ENCODE results near the gene ALOX12. TPM values are rescaled to one million over a fixed set of nuclear protein-coding genes. Genes with fewer than 3 reads are reported as not detected.

Gene ALOX12
- polyA plus RNA-seq, 1 of the 3 experiments (the other 2 are of a cell fraction) = not detected

DNA sequence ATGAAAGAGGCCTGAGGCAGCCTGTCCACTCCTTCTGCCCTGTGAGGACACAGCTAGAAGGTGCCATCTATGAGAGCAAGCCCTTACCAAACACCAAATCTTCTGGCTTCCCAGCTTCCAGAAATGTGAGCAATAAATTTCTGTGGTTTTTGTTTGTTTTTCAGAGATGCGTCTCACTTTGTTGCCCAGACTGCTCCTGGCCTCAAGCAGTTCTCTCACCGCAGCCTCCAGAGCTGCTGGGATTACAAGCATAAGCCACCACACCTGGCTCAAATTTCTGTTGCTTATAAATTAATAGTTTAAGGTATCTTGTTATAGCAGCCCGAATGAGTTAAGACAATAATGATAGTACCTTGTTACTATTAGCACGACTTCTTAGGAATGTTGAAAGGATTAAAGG lies 60.5 kb downstream of the ALOX12 start:
- Histone ChIP-seq H3K9ac (no peak overlapping the region), H3K4me3 (ENCODE audit: low read depth in 2 of 2, low read length in 1 of 2) (no peak overlapping the region), H3K4me1 (ENCODE audit: control insufficient read depth in 1 of 2, insufficient read depth in 2 of 2, low read depth in 1 of 2, low read length in 1 of 2) (no peaks in the 10 kb centered on the region), H3K9me3 (no peaks in the 10 kb centered on the region), H3K27ac (ENCODE audit: low read depth in 2 of 2, low read length in 1 of 2) (no peak overlapping the region), H3K4me2 (no peak overlapping the region), H3K27me3 (ENCODE audit: insufficient read depth) (peaks cover 37% of the 10 kb centered on the region), H3K9me2 (no peaks in the 10 kb centered on the region), H3K36me3 (replicated peaks in 1 of 2; ENCODE audit: control insufficient read depth in 1 of 2, insufficient read depth in 2 of 2, low read length in 1 of 2) (no peaks in the 10 kb centered on the region), H4K20me1 (ENCODE audit: insufficient read depth) (no peaks in the 10 kb centered on the region), H3K79me2 (ENCODE audit: insufficient read depth) (no peaks in the 10 kb centered on the region), H2AFZ (ENCODE audit: low read depth) (no peak overlapping the region), H3F3A (replicated peaks; ENCODE audit: insufficient read depth) (peaks cover 4% of the 10 kb centered on the region)
- no peak for DNase-seq
- TF ChIP-seq JUND (IDR thresholded peaks at IDR 0.05) (no peak), YY1 (IDR thresholded peaks at IDR 0.05; ENCODE audit: low read depth) (no peak), RFX5 (IDR thresholded peaks at IDR 0.05; ENCODE audit: low read length) (no peak), NRF1 (IDR thresholded peaks at IDR 0.05; ENCODE audit: low read depth, low read length) (no peak), FOXM1 (IDR thresholded peaks at IDR 0.05; ENCODE audit: low read depth) (no peak), TCF12 (IDR thresholded peaks at IDR 0.05) (no peak), GATA2 (CRISPR knock-in tag; IDR thresholded peaks at IDR 0.05) (no peak), GABPA (IDR thresholded peaks at IDR 0.05; ENCODE audit: low read depth) (no peak), FOSL2 (IDR thresholded peaks at IDR 0.05; ENCODE audit: borderline replicate concordance, low read depth) (no peak)
- TF ChIP-seq, protein P1, sequence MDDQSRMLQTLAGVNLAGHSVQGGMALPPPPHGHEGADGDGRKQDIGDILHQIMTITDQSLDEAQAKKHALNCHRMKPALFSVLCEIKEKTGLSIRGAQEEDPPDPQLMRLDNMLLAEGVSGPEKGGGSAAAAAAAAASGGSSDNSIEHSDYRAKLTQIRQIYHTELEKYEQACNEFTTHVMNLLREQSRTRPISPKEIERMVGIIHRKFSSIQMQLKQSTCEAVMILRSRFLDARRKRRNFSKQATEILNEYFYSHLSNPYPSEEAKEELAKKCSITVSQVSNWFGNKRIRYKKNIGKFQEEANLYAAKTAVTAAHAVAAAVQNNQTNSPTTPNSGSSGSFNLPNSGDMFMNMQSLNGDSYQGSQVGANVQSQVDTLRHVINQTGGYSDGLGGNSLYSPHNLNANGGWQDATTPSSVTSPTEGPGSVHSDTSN (IDR thresholded peaks at IDR 0.05) = no peak
- ChIA-PET CTCF (interaction anchor here (20.1 kb wide), 1 partner anchor 84 kb away, joined by 502 read pairs; no protein-coding TSS in a partner anchor), POLR2A (no interaction called here)
- WGBS (ENCODE audit: low lambda C conversion rate) = 33% methylated on average over 4 of the region's 4 CpGs

- H3K4me2 ChIP-seq = no peak overlapping the region
- DNase-seq = no peak
- CTCF ChIA-PET = interaction anchor here (1.2 to 20.1 kb wide), 2 partner anchors 9 to 81 kb away, joined by 5 to 502 read pairs; no protein-coding TSS in a partner anchor
Measured at GRCh38 chr17:7058831-7059447, 63.1 kb downstream of the ALOX12 start.

More at GRCh38 chr17:7058831-7059447, 63.1 kb downstream of the ALOX12 start:
- H3K9ac ChIP-seq = no peak overlapping the region
- no peaks in the 10 kb centered on the region for H3K9me3 ChIP-seq
- no peak overlapping the region for H3K4me3 ChIP-seq (ENCODE audit: low read depth in 2 of 2, low read length in 1 of 2)
- no peak overlapping the region for H3K27ac ChIP-seq (ENCODE audit: low read depth in 2 of 2, low read length in 1 of 2)
- H3K36me3 ChIP-seq (replicated peaks in 1 of 2; ENCODE audit: control insufficient read depth in 1 of 2, insufficient read depth in 2 of 2, low read length in 1 of 2) = no peaks in the 10 kb centered on the region
- H3K27me3 ChIP-seq (ENCODE audit: insufficient read depth) = peaks cover 44% of the 10 kb centered on the region
- TF ChIP-seq CHD2 (IDR thresholded peaks at IDR 0.05; ENCODE audit: low read length, partially characterized antibody) = no peak
- no peak for TF ChIP-seq FOSL2 (IDR thresholded peaks at IDR 0.05; ENCODE audit: borderline replicate concordance, low read depth)
- no peak for TF ChIP-seq GABPA (IDR thresholded peaks at IDR 0.05; ENCODE audit: low read depth)
- no peak overlapping the region for H2AFZ ChIP-seq (ENCODE audit: low read depth)
- no peaks in the 10 kb centered on the region for H4K20me1 ChIP-seq (ENCODE audit: insufficient read depth)
- 35% methylated on average over 7 of the region's 7 CpGs for WGBS (ENCODE audit: low lambda C conversion rate)
- POLR2A ChIA-PET = interaction anchor here (0.7 kb wide), 1 partner anchor 1190 kb away, joined by 3 read pairs; the partner anchor contains the start of gene PFAS
- peaks cover 4% of the 10 kb centered on the region for H3F3A ChIP-seq (replicated peaks; ENCODE audit: insufficient read depth)
- no peaks in the 10 kb centered on the region for H3K79me2 ChIP-seq (ENCODE audit: insufficient read depth)
- peaks cover 0 to 4% of the 10 kb centered on the region in 2 experiments; a peak in 1 of 4 replicates for H3K4me1 ChIP-seq (ENCODE audit: control insufficient read depth in 1 of 2, insufficient read depth in 2 of 2, low read depth in 1 of 2, low read length in 1 of 2)
- no peaks in the 10 kb centered on the region for H3K9me2 ChIP-seq

Small RNA genes within 50 kb of the gene (small RNA-seq; reads per million reads assigned to genes)
- 0 to 0.06 (median 0) reads per million in 7 experiments for gene AC120057.1

Other genes starting within 250 kb of the ALOX12 start
- gene XAF1, start 240.0 kb upstream of the ALOX12 start, polyA plus RNA-seq (2012; rRNA removed) = 0.02 and 0.03 TPM in 2 replicates
- not detected in 2 replicates for gene FBXO39, start 219.8 kb upstream of the ALOX12 start, polyA plus RNA-seq (2012; rRNA removed)
- not detected in 2 replicates for gene TEKT1, start 164.3 kb upstream of the ALOX12 start, polyA plus RNA-seq (2012; rRNA removed)
- 220 and 317 TPM in 2 replicates for gene RNASEK, start 16.6 kb downstream of the ALOX12 start, polyA plus RNA-seq (2012; rRNA removed)
- gene BCL6B, start 27.0 kb downstream of the ALOX12 start, polyA plus RNA-seq (2012; rRNA removed) = 0.02 TPM in 1 of 2 replicates, not detected in the other
- 2.5 and 3.9 TPM in 2 replicates for gene SLC16A13, start 40.0 kb downstream of the ALOX12 start, polyA plus RNA-seq (2012; rRNA removed)
- 0.12 and 0.18 TPM in 2 replicates for gene SLC16A11, start 48.0 kb downstream of the ALOX12 start, polyA plus RNA-seq (2012; rRNA removed)
- gene CLEC10A, start 84.2 kb downstream of the ALOX12 start, polyA plus RNA-seq (2012; rRNA removed) = not detected in 2 replicates
- not detected in 2 replicates for gene ASGR2, start 118.8 kb downstream of the ALOX12 start, polyA plus RNA-seq (2012; rRNA removed)
- gene ASGR1, start 183.3 kb downstream of the ALOX12 start, polyA plus RNA-seq (2012; rRNA removed) = 2.0 and 2.1 TPM in 2 replicates
- gene DLG4, start 223.8 kb downstream of the ALOX12 start, polyA plus RNA-seq (2012; rRNA removed) = 22.1 and 30.5 TPM in 2 replicates
- gene ACADVL, start 223.9 kb downstream of the ALOX12 start, polyA plus RNA-seq (2012; rRNA removed) = 635 and 796 TPM in 2 replicates
- 6.9 and 8.3 TPM in 2 replicates for gene DVL2, start 238.5 kb downstream of the ALOX12 start, polyA plus RNA-seq (2012; rRNA removed)
- 53.3 and 58.5 TPM in 2 replicates for gene PHF23, start 243.4 kb downstream of the ALOX12 start, polyA plus RNA-seq (2012; rRNA removed)
- 585 and 637 TPM in 2 replicates for gene GABARAP, start 246.4 kb downstream of the ALOX12 start, polyA plus RNA-seq (2012; rRNA removed)